SU-DHL-6 (cell line): Measurements from ENCODE around the gene SLC52A1.

ENCODE experiments used
- H2AFZ ChIP-seq: fragments of 200-600 bp; sonication (generic); 2 replicates; pipeline ENCODE4 v1.6.1; 2014; ENCODE audit warnings: low read depth, mild to moderate bottlenecking, moderate library complexity, mixed read lengths, antibody characterized with exemption, low read length; ENCODE audit not compliant: severe bottlenecking
- H3F3A ChIP-seq: fragments of 200-600 bp; shearing (Covaris generic); 2 replicates; pipeline ENCODE4 v1.6.0; 2016; ENCODE audit warnings: antibody characterized with exemption, mild to moderate bottlenecking; ENCODE audit not compliant: insufficient read depth
- H3K27ac ChIP-seq: fragments of 200-600 bp; sonication (generic); 2 replicates; pipeline ENCODE4 v1.5.1; 2016; ENCODE audit warnings: low read depth, mild to moderate bottlenecking, low read length, moderate library complexity, mixed read lengths
- H3K27me3 ChIP-seq: fragments of 200-600 bp; sonication (generic), shearing (Covaris generic); 2 replicates; pipeline ENCODE4 v1.6.0; 2014; ENCODE audit warnings: mild to moderate bottlenecking, low read length
- H3K36me3 ChIP-seq: fragments of 200-600 bp; sonication (generic); 2 replicates; pipeline ENCODE4 v1.6.1; 2014; ENCODE audit warnings: mild to moderate bottlenecking, low read length, mixed read lengths
- H3K4me2 ChIP-seq: fragments of 300-600, 200-600 bp; shearing (Covaris generic), sonication (generic); 2 replicates; pipeline ENCODE4 v1.6.0; 2014; ENCODE audit warnings: low read length, low read depth, mild to moderate bottlenecking; ENCODE audit not compliant: poor library complexity, severe bottlenecking
- H3K4me3 ChIP-seq: fragments of 200-600 bp; sonication (generic); 2 replicates; pipeline ENCODE4 v1.5.1; 2014; ENCODE audit warnings: antibody characterized with exemption, low read length, mild to moderate bottlenecking, mixed read lengths; ENCODE audit not compliant: insufficient read depth, poor library complexity, severe bottlenecking
- H3K79me2 ChIP-seq: fragments of 200-600 bp; sonication (generic); 2 replicates; pipeline ENCODE4 v1.6.1; 2014; ENCODE audit warnings: mild to moderate bottlenecking, low read length, moderate library complexity; ENCODE audit not compliant: insufficient read depth
- H3K9ac ChIP-seq: fragments of 200-600 bp; sonication (generic); 2 replicates; pipeline ENCODE4 v1.7.0; 2014; ENCODE audit warnings: mild to moderate bottlenecking, low read length
- H3K9me2 ChIP-seq: fragments of 200-600 bp; sonication (generic); replicated peaks from 2 replicates; pipeline ENCODE4 v1.6.1; 2014; ENCODE audit warnings: low read length; ENCODE audit not compliant: insufficient read depth
- H3K9me3 ChIP-seq: fragments of 200-600 bp; sonication (generic); 2 replicates; pipeline ENCODE4 v1.6.1; 2014; ENCODE audit warnings: low read length, mixed read lengths; ENCODE audit not compliant: insufficient read depth
- H4K20me1 ChIP-seq: fragments of 200-600 bp; sonication (generic); 2 replicates; pipeline ENCODE4 v1.6.1; 2014; ENCODE audit warnings: low read depth, mild to moderate bottlenecking, antibody characterized with exemption, low read length, moderate library complexity, mixed read lengths
- CTCF ChIP-seq: fragments of 200-600 bp; sonication (generic); IDR thresholded peaks from one replicate; pipeline ENCODE4 v1.5.1; 2017; ENCODE audit warnings: antibody characterized with exemption, mild to moderate bottlenecking, low read length, moderate library complexity; ENCODE audit not compliant: insufficient read depth, poor library complexity, severe bottlenecking
- EZH2phosphoT487 ChIP-seq: fragments of 200-600 bp; sonication (generic), shearing (Covaris generic); conservative IDR thresholded peaks from 2 replicates; pipeline ENCODE4 v1.6.1; 2018; ENCODE audit warnings: mild to moderate bottlenecking, antibody characterized with exemption, low read length, moderate library complexity, mixed read lengths

Gene SLC52A1

GRCh38 chr17:5027299-5027698 is 7.9 kb downstream of the SLC52A1 start:
- Histone ChIP-seq H3K4me2 (no peak overlapping the region), H3K79me2 (no peaks in the 10 kb centered on the region), H3K4me3 (no peak overlapping the region), H3K9me2 (no peaks in the 10 kb centered on the region), H3K27ac (no peak overlapping the region), H4K20me1 (no peaks in the 10 kb centered on the region), H3K36me3 (no peaks in the 10 kb centered on the region), H3K9me3 (no peaks in the 10 kb centered on the region), H2AFZ (no peak overlapping the region), H3F3A (peaks cover 2% of the 10 kb centered on the region; the same call in 1 of the 2 replicates), H3K27me3 (no peaks in the 10 kb centered on the region), H3K9ac (no peak overlapping the region)
- no peak for TF ChIP-seq CTCF
- TF ChIP-seq EZH2phosphoT487 = no peak

DNA sequence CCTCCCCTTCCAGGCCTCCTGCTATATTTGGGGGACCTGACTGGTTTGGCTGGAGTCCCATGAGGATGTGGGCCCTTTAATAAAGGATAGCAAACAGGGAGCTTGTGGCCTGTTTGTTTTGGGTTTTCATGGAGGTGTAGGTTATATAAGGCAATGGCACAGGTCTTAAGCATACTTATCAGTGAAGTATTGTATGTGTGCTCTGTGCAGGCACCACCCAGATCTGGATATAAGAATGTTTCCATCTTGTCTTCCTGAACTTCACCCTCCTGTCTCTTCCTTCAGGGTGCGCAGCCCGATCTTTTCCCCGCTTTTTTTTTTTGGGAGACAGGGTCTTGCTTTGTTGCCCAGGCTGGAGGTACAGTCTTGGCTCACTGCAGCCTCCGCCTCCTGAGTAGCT is 10.6 kb downstream of the SLC52A1 start:
- no peaks in the 10 kb centered on the region for H3K9me3 ChIP-seq
- no peaks in the 10 kb centered on the region for H3K79me2 ChIP-seq
- no peak overlapping the region for H2AFZ ChIP-seq
- H3K4me2 ChIP-seq = no peak overlapping the region
- H3K27ac ChIP-seq = no peak overlapping the region
- H3K9ac ChIP-seq = no peak overlapping the region
- H3K36me3 ChIP-seq = no peaks in the 10 kb centered on the region
- no peaks in the 10 kb centered on the region for H3F3A ChIP-seq
- no peak overlapping the region for H3K4me3 ChIP-seq
- H3K9me2 ChIP-seq = no peaks in the 10 kb centered on the region
- H3K27me3 ChIP-seq = no peaks in the 10 kb centered on the region
- TF ChIP-seq CTCF (no peak), EZH2phosphoT487 (no peak)
- no peaks in the 10 kb centered on the region for H4K20me1 ChIP-seq

- no peak overlapping the region for H3K4me3 ChIP-seq
Measured at GRCh38 chr17:5023588-5024147, 11.6 kb downstream of the SLC52A1 start.

More at GRCh38 chr17:5023588-5024147, 11.6 kb downstream of the SLC52A1 start:
- H3K27ac ChIP-seq = no peak overlapping the region
- no peaks in the 10 kb centered on the region for H3K36me3 ChIP-seq
- H2AFZ ChIP-seq = no peak overlapping the region
- H3K9me3 ChIP-seq = no peaks in the 10 kb centered on the region
- no peaks in the 10 kb centered on the region for H3K27me3 ChIP-seq
- no peaks in the 10 kb centered on the region for H4K20me1 ChIP-seq
- no peak overlapping the region for H3K4me2 ChIP-seq
- no peak overlapping the region for H3K9ac ChIP-seq
- H3K79me2 ChIP-seq = no peaks in the 10 kb centered on the region
- no peaks in the 10 kb centered on the region for H3K9me2 ChIP-seq
- no peak for TF ChIP-seq EZH2phosphoT487
- TF ChIP-seq CTCF = no peak
- H3F3A ChIP-seq = no peaks in the 10 kb centered on the region
